H1 (cell line): ENCODE measurements around the gene RIIAD1. TPM values are rescaled to one million over a fixed set of nuclear protein-coding genes. Genes with fewer than 3 reads are reported as not detected.

Source experiments
- polyA plus RNA-seq, 7 experiments: library from polyadenylated mRNA; depleted of rRNA in 3 of 7; stranded (reverse) in 5 of 7; unstranded in 2 of 7; fragments of >200 nt in 5 of 7; fragments of 200-250 nt in 2 of 7; gene quantifications; 1 replicate in 5 of 7; 2 replicates in 1 of 7; 4 replicates in 1 of 7; pipeline versions ENCODE4 v1.2.1 to v1.2.3, GENCODE V29; 2011 to 2013; ENCODE audit warnings: missing spikeins in 2 of 7, mixed read lengths in 2 of 7
- total RNA-seq: library from RNA; stranded (reverse); fragmentation: NEBNext Ultra II Directional; extraction: Animal tissue kit (Norgen Biotek cat#: 25700); gene quantifications from 2 replicates; pipeline ENCODE4 v1.2.1, GENCODE V29; 2021
- TF ChIP-seq, protein P1 (sequence below): fragments of 300-600 bp; sonication (generic); IDR thresholded peaks from 2 replicates; pipeline ENCODE4 v1.7.1; 2012; ENCODE audit warnings: low read length, moderate library complexity, mild to moderate bottlenecking, inconsistent platforms; ENCODE audit not compliant: insufficient replicate concordance

The RIIAD1 gene
- total and polyA plus RNA-seq, 2 of the 8 experiments (the other 6 are each of a cell fraction or from before 2014, with no cell fraction given), result not detected

DNA sequence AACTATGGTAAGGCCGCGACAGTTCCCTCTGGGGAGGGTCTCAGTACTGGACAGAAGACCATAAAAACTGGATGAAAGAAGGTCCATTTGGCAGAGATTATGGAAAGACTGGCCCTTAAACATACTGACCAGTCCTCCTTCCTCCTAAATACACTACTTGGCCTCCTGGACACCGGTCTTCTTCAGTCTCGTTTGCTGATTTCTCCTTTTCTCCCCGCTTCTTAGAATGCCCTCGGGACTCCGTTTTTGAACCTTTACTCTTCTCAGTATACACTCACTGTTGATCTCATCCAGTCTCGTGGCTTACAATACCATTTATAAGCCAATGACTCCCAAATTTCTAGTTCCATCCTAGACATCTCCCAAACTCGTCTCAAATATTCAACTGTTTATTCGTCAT lies 42.7 kb downstream of the RIIAD1 start (continued):
- TF ChIP-seq, protein P1, sequence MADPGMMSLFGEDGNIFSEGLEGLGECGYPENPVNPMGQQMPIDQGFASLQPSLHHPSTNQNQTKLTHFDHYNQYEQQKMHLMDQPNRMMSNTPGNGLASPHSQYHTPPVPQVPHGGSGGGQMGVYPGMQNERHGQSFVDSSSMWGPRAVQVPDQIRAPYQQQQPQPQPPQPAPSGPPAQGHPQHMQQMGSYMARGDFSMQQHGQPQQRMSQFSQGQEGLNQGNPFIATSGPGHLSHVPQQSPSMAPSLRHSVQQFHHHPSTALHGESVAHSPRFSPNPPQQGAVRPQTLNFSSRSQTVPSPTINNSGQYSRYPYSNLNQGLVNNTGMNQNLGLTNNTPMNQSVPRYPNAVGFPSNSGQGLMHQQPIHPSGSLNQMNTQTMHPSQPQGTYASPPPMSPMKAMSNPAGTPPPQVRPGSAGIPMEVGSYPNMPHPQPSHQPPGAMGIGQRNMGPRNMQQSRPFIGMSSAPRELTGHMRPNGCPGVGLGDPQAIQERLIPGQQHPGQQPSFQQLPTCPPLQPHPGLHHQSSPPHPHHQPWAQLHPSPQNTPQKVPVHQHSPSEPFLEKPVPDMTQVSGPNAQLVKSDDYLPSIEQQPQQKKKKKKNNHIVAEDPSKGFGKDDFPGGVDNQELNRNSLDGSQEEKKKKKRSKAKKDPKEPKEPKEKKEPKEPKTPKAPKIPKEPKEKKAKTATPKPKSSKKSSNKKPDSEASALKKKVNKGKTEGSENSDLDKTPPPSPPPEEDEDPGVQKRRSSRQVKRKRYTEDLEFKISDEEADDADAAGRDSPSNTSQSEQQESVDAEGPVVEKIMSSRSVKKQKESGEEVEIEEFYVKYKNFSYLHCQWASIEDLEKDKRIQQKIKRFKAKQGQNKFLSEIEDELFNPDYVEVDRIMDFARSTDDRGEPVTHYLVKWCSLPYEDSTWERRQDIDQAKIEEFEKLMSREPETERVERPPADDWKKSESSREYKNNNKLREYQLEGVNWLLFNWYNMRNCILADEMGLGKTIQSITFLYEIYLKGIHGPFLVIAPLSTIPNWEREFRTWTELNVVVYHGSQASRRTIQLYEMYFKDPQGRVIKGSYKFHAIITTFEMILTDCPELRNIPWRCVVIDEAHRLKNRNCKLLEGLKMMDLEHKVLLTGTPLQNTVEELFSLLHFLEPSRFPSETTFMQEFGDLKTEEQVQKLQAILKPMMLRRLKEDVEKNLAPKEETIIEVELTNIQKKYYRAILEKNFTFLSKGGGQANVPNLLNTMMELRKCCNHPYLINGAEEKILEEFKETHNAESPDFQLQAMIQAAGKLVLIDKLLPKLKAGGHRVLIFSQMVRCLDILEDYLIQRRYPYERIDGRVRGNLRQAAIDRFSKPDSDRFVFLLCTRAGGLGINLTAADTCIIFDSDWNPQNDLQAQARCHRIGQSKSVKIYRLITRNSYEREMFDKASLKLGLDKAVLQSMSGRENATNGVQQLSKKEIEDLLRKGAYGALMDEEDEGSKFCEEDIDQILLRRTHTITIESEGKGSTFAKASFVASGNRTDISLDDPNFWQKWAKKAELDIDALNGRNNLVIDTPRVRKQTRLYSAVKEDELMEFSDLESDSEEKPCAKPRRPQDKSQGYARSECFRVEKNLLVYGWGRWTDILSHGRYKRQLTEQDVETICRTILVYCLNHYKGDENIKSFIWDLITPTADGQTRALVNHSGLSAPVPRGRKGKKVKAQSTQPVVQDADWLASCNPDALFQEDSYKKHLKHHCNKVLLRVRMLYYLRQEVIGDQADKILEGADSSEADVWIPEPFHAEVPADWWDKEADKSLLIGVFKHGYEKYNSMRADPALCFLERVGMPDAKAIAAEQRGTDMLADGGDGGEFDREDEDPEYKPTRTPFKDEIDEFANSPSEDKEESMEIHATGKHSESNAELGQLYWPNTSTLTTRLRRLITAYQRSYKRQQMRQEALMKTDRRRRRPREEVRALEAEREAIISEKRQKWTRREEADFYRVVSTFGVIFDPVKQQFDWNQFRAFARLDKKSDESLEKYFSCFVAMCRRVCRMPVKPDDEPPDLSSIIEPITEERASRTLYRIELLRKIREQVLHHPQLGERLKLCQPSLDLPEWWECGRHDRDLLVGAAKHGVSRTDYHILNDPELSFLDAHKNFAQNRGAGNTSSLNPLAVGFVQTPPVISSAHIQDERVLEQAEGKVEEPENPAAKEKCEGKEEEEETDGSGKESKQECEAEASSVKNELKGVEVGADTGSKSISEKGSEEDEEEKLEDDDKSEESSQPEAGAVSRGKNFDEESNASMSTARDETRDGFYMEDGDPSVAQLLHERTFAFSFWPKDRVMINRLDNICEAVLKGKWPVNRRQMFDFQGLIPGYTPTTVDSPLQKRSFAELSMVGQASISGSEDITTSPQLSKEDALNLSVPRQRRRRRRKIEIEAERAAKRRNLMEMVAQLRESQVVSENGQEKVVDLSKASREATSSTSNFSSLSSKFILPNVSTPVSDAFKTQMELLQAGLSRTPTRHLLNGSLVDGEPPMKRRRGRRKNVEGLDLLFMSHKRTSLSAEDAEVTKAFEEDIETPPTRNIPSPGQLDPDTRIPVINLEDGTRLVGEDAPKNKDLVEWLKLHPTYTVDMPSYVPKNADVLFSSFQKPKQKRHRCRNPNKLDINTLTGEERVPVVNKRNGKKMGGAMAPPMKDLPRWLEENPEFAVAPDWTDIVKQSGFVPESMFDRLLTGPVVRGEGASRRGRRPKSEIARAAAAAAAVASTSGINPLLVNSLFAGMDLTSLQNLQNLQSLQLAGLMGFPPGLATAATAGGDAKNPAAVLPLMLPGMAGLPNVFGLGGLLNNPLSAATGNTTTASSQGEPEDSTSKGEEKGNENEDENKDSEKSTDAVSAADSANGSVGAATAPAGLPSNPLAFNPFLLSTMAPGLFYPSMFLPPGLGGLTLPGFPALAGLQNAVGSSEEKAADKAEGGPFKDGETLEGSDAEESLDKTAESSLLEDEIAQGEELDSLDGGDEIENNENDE, result no peak
